Measurements from ENCODE around the gene PSRC1.

PSRC1 gene

GRCh38 chr1:109281680-109282496, 1.1 kb downstream of the PSRC1 start:
- H3K9me3 Mint-ChIP-seq, result no peaks in the 10 kb centered on the region
- no peaks in the 10 kb centered on the region for H3K27me3 Mint-ChIP-seq
- peaks cover 20% of the 10 kb centered on the region for H3K4me1 Mint-ChIP-seq
- H3K4me3 Mint-ChIP-seq, result peak overlapping the region; percentile 96
- no peaks in the 10 kb centered on the region for H3K36me3 Mint-ChIP-seq
- no peak overlapping the region for H3K27ac Mint-ChIP-seq

- Mint-ChIP-seq H3K4me3 (no peak overlapping the region), H3K36me3 (no peaks in the 10 kb centered on the region), H3K27ac (no peak overlapping the region), H3K9me3 (no peaks in the 10 kb centered on the region), H3K4me1 (peaks cover 20% of the 10 kb centered on the region), H3K27me3 (no peaks in the 10 kb centered on the region)
These were observed 2.1 kb downstream of the PSRC1 start for GRCh38 chr1:109280862-109281261.

DNA sequence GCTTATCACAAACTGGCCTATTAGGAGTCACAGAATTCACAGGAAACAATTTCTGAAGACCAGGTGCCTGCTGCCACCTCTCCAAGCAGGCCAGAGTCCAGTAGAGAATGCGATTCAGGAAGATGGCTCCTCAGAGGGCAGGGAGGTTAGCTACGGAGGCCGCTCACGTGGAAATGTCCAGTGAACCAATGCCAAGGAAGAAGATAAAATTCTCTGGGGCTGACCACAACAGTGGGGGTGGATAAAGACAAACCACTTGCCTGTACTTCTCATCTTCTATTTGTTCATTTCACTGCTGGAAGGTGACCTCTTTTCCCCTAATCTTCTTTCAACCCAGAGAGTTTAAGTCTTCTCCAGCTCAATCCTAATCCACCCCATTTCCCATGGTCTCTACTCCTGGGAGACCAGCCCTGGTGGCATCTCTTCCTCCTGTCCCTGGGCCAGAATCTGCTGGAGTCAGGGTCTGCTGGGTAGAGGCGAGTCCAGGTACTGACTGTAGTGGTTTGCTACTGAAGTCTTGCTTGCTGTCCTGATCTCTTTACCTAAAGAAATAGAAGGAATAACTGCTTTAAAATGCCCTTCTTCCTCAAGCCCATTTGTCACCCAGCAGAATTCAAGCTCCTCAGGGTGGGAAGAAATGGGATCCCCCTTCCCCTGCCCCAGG, 3.2 kb downstream of the PSRC1 start:
- Mint-ChIP-seq H3K27me3 (no peaks in the 10 kb centered on the region), H3K36me3 (no peaks in the 10 kb centered on the region), H3K27ac (no peak overlapping the region), H3K9me3 (no peaks in the 10 kb centered on the region), H3K4me1 (peaks cover 20% of the 10 kb centered on the region), H3K4me3 (no peak overlapping the region)

- H3K27me3 Mint-ChIP-seq, result no peaks in the 10 kb centered on the region
- H3K9me3 Mint-ChIP-seq, result no peaks in the 10 kb centered on the region
- H3K36me3 Mint-ChIP-seq, result no peaks in the 10 kb centered on the region
- no peak overlapping the region for H3K27ac Mint-ChIP-seq
- H3K4me1 Mint-ChIP-seq, result peaks cover 12% of the 10 kb centered on the region
- H3K4me3 Mint-ChIP-seq, result no peak overlapping the region
These were observed 5.3 kb downstream of the PSRC1 start for GRCh38 chr1:109277434-109278204.

DNA sequence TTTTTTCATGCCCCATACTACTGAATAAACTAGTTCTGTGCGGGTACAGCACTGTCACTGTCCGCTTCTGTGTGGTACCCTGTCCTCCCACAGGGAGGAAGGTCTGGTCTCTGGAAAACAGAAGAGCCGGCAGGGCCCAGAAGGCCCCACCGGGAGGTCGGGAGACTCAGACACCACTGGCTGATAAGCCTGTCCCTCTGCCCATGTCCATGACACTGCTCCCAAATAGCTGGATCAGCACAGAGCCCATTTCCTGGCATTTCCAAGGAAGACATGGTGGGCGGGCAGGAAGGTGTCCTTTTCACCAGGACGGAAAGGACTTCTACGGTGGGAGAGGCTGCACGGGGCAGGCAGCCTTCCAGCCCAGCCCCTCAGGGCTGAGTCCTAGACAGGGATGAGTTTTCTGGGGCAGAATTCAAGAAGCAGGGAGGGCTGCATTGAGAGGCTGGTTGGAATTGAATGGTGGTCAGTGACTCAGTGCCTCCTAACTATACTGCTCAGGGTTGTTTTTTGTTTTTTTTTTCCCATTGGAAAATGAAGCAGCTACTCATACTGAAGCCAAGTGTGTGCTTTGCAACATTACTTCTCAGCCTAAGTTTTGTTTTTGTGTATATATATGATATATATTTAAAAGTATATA, 7.1 kb downstream of the PSRC1 start:
- no peaks in the 10 kb centered on the region for H3K36me3 Mint-ChIP-seq
- H3K4me1 Mint-ChIP-seq, result peaks cover 5% of the 10 kb centered on the region
- H3K27me3 Mint-ChIP-seq, result no peaks in the 10 kb centered on the region
- no peaks in the 10 kb centered on the region for H3K9me3 Mint-ChIP-seq
- H3K4me3 Mint-ChIP-seq, result no peak overlapping the region
- H3K27ac Mint-ChIP-seq, result no peak overlapping the region

DNA sequence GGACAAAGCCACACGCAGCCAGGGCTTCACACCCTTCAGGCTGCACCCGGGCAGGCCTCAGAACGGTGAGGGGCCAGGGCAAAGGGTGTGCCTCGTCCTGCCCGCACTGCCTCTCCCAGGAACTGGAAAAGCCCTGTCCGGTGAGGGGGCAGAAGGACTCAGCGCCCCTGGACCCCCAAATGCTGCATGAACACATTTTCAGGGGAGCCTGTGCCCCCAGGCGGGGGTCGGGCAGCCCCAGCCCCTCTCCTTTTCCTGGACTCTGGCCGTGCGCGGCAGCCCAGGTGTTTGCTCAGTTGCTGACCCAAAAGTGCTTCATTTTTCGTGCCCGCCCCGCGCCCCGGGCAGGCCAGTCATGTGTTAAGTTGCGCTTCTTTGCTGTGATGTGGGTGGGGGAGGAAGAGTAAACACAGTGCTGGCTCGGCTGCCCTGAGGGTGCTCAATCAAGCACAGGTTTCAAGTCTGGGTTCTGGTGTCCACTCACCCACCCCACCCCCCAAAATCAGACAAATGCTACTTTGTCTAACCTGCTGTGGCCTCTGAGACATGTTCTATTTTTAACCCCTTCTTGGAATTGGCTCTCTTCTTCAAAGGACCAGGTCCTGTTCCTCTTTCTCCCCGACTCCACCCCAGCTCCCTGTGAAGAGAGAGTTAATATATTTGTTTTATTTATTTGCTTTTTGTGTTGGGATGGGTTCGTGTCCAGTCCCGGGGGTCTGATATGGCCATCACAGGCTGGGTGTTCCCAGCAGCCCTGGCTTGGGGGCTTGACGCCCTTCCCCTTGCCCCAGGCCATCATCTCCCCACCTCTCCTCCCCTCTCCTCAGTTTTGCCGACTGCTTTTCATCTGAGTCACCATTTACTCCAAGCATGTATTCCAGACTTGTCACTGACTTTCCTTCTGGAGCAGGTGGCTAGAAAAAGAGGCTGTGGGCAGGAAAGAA, 8.1 kb downstream of the PSRC1 start:
- H3K9me3 Mint-ChIP-seq, result no peaks in the 10 kb centered on the region
- no peak overlapping the region for H3K4me3 Mint-ChIP-seq
- peaks cover 5% of the 10 kb centered on the region for H3K4me1 Mint-ChIP-seq
- no peaks in the 10 kb centered on the region for H3K27me3 Mint-ChIP-seq
- H3K27ac Mint-ChIP-seq, result no peak overlapping the region
- H3K36me3 Mint-ChIP-seq, result peaks cover 2% of the 10 kb centered on the region

GRCh38 chr1:109273570-109274288, 9.2 kb downstream of the PSRC1 start:
- no peaks in the 10 kb centered on the region for H3K9me3 Mint-ChIP-seq
- no peak overlapping the region for H3K4me3 Mint-ChIP-seq
- H3K36me3 Mint-ChIP-seq, result peaks cover 2% of the 10 kb centered on the region
- H3K27me3 Mint-ChIP-seq, result no peaks in the 10 kb centered on the region
- H3K27ac Mint-ChIP-seq, result no peak overlapping the region
- peaks cover 5% of the 10 kb centered on the region for H3K4me1 Mint-ChIP-seq

DNA sequence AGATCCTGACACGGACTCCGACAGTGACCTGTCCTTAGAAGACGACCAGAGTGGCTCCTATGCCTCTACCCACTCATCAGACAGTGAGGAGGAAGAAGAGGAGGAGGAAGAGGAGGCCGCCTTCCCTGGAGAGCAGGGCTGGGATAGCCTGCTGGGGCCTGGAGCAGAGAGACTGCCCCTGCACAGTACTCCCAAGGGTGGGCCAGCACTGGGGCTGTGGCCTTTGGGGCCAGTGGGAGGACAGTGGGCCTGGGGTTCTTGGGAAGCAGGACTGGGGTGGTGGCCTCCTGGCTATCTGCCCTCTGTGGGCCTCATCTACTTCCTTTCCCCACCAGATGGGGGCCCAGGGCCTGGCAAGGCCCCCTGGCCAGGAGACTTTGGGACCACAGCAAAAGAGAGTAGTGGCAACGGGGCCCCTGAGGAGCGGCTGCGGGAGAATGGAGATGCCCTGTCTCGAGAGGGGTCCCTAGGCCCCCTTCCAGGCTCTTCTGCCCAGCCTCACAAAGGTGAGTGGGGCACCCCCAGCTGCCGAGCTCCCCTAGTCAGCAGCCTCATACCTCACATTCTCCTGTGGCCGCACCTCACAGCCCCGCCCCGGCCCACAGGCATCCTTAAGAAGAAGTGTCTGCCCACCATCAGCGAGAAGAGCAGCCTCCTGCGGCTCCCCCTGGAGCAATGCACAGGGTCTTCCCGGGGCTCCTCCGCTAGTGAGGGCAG, 10.0 kb downstream of the PSRC1 start:
- Mint-ChIP-seq H3K27me3 (no peaks in the 10 kb centered on the region), H3K4me3 (no peak overlapping the region), H3K36me3 (peaks cover 2% of the 10 kb centered on the region), H3K9me3 (no peaks in the 10 kb centered on the region), H3K4me1 (peaks cover 5% of the 10 kb centered on the region), H3K27ac (no peak overlapping the region)

DNA sequence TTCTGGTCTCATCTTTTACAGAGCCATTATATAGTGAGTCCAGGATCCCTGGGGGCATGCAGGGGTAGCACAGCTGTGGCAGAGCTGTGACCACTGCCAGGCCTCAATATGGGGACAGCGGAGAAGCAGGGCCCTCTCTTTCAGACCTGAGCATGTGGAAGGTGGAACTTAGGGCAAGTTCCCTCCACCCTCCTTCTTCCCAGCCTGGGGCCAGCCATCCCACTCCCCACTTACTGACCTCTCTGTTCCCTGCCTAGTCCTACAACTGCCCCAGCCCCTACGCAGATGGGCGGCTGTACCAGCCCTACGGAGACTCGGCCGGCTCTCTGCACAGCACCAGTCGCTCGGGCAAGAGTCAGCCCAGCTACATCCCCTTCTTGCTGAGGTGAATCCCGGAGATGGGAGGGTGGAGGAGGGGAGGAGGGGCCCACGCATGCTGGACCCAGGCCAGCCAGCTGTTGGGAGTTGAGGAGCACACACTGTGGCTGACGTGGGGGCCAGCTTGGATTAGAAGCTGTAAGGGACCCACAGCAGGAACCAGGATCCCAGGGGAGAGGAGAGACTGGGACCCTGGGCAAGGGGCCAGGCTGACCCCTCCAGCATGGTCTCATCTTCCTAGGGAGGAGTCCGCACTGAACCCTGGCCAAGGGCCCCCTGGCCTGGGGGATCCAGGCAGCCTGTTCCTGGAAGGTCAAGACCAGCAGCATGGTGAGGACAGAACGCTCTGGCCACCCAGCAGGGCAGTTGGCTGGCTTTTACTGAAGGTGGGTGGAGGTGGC, 10.7 kb downstream of the PSRC1 start:
- no peaks in the 10 kb centered on the region for H3K9me3 Mint-ChIP-seq
- H3K36me3 Mint-ChIP-seq, result peaks cover 2% of the 10 kb centered on the region
- H3K27ac Mint-ChIP-seq, result no peak overlapping the region
- no peak overlapping the region for H3K4me3 Mint-ChIP-seq
- H3K27me3 Mint-ChIP-seq, result no peaks in the 10 kb centered on the region
- H3K4me1 Mint-ChIP-seq, result peaks cover 5% of the 10 kb centered on the region

DNA sequence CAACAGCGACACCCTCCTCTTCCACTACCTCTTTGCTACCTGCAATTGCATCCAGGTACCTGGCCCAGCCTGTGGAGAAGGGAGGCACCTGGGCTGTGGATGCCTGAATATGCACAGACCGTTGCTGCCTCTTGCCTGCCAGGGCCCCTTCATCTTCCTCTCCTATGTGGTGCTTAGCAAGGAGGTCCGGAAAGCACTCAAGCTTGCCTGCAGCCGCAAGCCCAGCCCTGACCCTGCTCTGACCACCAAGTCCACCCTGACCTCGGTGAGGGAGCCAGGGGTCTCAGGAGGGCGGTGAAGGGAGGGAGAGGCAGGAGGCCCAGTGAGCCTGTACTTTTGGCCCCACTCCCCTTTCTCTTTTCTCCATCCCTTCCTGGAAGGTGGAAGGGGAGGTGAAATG, 11.5 kb downstream of the PSRC1 start:
- Mint-ChIP-seq H3K9me3 (no peaks in the 10 kb centered on the region), H3K27ac (no peak overlapping the region), H3K27me3 (no peaks in the 10 kb centered on the region), H3K4me3 (no peak overlapping the region), H3K36me3 (peaks cover 2% of the 10 kb centered on the region), H3K4me1 (peaks cover 5% of the 10 kb centered on the region)

- Mint-ChIP-seq H3K27me3 (no peaks in the 10 kb centered on the region), H3K4me3 (no peak overlapping the region), H3K4me1 (peaks cover 5% of the 10 kb centered on the region), H3K27ac (no peak overlapping the region), H3K36me3 (peaks cover 2% of the 10 kb centered on the region), H3K9me3 (no peaks in the 10 kb centered on the region)
These were observed 12.2 kb downstream of the PSRC1 start for GRCh38 chr1:109270623-109271317.

DNA sequence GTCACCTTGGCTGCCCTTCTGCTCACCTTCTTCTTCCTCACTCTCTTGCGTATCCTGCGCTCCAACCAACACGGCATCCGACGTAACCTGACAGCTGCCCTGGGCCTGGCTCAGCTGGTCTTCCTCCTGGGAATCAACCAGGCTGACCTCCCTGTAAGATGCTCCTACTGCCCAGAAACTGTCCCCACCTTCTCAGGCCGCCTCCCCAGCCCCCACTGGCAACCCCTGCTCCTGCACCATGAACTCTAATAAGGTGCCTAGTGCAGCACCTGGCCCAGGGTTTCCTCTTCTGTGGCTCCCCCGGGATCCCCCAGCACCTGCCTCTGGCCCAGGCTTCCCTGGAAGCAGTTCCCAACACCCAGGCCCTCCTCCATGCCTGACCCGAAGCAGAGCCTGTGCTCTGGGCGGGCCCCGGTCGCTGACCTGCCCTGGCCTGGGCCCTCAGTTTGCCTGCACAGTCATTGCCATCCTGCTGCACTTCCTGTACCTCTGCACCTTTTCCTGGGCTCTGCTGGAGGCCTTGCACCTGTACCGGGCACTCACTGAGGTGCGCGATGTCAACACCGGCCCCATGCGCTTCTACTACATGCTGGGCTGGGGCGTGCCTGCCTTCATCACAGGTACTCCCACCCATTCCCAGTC, 12.8 kb downstream of the PSRC1 start:
- peaks cover 2% of the 10 kb centered on the region for H3K36me3 Mint-ChIP-seq
- H3K4me1 Mint-ChIP-seq, result peaks cover 5% of the 10 kb centered on the region
- no peaks in the 10 kb centered on the region for H3K27me3 Mint-ChIP-seq
- H3K9me3 Mint-ChIP-seq, result no peaks in the 10 kb centered on the region
- no peak overlapping the region for H3K27ac Mint-ChIP-seq
- no peak overlapping the region for H3K4me3 Mint-ChIP-seq
